Stimulated activated CD8-positive, alpha-beta memory T cell treated with anti-CD3 and anti-CD28 coated beads, Interleukin-7, amount 100 ng/mL, for 48 hours (primary cell): ENCODE data around the gene DNAAF8.

Experiments used
- DNase-seq, 2 donors: peaks; one replicate each; pipeline ENCODE4 v3.0.0-alpha.2; 2020; ENCODE audit warnings: low read depth in 1 of 2; ENCODE audit errors: extremely low read depth in 1 of 2

Gene DNAAF8

DNA sequence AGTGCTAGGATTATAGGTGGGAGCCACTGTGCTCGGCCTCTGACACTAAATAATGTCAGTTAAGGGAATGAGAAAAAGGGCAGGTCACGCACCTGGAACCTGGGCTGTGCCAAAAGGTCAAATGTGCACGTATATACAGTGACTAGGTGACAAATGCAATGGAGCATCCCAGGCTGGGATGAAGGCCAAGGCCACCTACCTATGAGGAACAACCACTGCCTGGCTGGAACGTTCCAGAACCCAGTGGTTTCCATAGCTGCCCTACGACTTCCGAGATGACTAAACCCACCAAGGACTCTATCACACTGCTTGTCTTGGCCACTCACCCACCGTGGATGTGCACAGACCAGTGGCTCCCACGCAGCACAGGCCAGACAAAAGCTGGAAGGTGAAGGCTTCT, 16.6 kb downstream of the DNAAF8 start:
- DNase-seq: no peak

DNA sequence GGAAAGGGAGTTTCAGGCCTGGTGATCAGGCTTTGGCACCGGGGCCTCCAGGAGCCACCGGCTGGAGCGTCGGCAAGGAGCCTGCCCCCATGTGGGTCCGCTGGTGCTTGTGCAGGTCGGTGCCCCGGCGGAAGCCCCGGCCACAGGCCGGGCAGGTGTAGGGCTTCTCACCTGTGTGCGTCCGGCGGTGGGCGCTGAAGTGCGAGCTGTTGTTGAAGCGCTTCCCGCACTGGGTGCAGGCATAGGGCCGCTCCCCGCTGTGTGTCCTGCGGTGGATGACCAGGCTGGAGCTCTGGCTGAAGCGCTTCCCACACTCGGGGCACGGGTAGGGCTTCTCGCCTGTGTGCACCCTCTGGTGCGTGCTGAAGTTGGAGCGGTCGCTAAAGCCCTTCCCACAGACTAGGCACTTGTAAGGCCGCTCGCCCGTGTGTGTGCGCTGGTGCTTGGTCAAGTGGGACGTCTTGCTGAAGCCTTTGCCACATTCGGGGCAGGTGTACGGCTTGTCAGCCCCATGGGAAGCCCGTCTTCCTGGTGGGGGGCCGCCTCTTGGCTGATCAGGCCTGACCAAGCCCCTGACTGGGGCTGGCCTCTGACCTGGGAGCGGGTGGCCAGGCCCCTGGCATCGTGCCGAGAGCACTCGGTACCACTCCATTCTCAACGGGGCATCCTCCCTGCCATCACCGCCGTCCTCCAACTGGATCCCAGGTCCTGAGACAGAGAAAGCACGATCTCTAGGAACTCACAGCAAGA, 18.2 kb downstream of the DNAAF8 start:
- DNase-seq: no peak

DNA sequence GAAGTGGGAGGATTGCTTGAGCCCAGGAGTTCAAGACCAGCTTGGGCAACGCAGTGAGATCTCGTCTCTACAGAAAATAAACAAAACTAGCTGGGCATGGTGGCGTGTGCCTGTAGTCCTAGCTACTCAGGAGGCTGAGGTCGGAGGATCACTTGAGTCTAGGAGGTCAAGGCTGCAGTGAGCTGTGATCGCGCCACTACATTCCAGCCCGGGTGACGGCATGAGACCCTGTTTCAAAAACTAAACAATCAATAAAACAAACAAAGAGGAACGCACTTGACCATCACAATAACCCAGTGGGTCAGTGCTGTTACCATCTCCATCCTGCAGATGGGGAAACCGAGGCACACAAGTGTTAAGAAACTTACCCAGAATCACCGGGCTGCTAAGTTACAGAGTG, 18.9 kb downstream of the DNAAF8 start:
- DNase-seq: no peak

DNA sequence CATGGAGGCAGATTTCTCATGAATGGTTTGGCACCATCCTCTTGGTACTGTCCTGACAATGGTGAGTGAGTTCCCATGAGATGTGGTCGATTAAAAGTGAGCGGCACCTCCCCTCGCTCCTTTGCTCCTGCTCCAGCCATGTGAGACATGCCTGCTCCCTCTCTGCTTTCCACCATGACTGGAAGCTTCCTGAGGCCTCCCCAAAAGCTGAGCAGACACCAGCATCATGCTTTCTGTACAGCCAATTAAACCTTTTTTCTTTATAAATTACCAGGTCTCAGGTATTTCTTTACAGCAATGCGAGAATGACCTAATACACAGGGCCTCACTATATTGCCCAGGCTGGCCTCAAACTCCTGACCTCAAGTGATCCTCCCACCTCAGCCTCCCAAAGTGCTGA, 20.5 kb downstream of the DNAAF8 start:
- DNase-seq: no peak

DNA sequence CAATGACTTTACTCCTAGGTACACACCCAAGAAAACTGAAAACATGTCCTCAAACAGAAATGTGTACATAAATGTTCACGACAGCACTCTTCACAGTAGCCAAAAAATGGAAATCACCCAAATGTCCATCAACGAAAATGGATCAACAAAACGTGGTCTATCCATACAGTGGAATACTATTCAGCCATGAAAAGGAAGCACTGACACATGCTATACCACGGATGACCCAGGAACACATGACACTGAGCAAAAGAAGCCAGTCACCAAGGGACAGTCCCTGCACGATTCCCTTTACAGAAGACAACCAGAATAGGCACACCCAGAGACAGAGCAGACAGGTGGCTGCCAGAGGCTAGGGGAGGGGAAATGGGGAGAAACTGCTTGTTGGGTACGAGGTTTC, 21.4 kb downstream of the DNAAF8 start:
- no peak for DNase-seq

DNA sequence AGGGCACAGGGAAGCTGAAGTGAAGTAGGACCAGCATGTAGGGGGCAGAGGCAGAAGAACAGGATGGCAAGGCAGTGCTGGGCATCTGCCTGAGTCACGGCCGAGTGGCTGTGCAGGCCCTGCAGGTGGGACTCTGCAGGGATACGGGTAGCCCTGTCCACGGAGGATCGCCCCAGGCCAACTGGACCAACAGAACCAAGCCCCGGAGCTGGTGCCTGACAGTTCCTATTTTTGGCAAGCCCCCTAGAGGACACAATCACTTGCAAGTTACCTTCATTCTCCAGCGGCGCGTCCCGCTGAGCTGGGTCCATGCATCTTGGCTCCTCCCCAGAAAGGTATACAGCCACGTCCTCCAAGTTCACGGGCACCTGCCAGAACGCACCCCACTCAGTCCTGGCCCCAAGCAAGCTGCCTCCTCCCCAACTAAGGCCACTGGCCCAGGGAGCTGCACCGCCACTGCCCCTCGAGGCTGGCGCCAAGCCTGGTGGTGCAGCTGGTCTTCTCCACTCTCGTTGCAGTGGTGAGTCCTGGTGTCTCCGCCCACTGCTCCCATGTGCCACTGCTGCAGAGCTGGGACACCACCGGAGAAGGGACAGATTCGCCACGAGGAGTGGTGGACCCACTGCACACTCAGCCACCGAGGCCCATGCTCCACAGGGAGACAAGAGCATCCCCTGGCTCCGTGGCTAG, 26.0 kb downstream of the DNAAF8 start:
- no peak for DNase-seq

DNA sequence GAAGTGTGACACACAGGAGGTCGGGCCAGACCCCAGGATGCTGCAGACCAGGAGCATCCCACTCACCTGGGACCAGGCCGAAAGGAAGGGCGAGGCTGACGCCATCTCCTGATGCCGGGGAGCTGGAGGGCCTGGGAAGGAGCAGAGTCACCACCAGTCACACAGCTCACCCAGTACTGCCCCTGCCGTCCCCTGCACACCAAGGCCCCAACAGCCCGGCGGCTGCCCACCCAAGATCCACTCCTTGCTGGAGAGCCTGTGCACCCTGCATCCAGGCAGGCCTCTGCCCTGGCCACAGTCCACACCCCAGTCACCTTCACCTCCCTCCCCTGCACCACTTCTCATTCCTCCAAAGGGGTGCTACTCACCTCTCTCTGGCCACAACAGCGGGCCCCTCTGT, 27.9 kb downstream of the DNAAF8 start:
- DNase-seq: no peak

DNA sequence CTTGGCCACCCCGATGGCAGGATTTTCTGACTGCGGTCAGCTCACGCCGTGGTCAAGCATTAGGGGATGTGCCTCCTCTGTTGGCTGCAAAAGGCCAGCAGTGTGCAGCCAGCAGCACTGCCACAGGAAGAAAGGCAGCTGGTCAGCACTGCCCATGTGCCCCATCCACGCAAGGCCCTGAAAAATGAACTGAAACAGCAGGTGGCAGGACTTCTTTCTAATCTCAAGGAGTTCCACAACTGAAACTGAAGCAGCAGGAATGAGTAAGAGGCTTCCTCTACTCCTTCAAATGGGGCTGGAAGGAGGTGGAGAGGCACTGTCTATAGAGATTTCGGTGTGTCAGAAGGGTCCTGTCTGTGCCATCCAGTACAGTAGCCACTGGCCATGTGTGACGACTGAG, 29.5 kb downstream of the DNAAF8 start:
- no peak for DNase-seq

DNA sequence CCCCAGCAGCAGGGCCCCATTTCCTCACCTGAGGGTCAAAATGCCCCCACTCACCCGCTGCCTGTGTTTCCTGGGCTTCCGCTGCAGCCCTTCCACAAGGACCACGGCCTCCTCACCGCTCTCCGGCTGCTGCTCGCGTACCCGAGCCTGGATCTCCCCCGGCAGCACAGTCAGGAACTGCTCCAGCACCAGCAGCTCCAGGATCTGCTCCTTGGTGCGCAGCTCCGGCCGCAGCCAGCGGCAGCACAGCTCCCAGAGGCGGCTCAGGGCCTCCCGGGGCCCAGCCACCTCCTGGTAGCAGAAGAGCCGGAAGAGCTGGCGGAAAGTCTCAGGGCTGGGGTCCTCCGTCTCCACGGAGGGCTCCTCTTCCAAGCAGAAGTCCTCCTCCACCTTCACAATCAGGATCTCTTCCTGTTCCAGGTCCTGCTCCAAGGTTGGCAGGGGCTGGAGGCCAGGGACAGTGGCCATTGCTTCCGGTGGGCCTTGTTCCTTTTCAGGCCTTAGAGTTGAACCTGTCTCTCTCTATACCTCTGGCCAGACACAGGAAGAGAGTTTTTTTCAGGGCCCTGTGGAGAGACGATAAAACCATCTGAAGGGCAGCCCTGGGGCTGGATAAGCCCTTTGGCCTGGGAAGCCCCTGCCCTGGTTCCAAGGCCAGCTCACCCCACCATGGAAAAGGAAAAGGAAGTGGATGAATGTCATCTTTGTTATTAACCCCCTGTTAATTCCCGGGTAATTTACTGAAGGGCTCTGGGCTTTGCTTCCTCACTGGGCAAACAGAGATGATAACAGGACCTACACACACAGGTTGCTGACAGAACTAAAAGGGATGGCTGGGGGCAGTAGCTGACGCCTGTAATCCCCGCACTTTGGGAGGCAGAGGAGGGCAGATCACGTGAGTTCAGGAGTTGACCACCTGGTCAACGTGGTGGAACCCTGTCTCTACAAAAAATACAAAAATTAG, 31.5 kb downstream of the DNAAF8 start:
- no peak for DNase-seq

DNA sequence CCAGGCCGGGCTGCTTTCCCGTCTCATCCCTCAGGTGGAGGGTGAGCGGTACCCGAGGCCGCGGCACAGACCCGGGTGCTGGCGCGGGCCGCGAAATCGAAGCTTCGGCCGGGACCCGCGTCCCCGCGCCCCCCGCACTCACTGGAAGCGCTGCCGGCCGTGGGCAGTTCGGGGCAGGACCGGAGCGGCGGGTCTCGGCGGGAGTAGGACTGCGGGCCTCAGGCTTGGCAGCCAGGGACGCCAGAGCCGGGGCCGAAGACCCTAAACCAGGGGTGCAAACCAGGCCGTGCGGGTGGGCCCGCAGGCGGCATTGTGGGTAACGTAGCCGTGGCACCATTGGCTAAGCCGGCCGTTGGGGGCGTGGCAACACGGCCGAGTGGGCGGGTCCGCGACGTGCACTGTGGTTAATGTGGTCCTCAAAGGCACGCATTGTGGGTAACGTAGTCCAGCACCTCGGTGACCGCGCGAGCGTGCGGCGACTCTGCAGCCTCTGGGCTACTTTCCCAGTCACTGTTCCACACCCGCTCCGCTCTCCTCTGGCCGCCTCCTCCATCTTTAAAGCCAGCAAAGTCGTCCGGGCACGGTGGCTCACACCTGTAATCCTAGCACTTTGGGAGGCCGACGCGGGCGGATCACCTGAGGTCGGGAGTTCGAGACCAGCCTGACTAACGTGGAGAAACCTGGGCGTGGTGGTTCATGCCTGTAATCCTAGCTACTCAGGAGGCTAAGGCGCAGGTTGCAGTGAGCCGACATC, 32.7 kb downstream of the DNAAF8 start, which contains the start of gene ZNF500:
Gene ZNF500 (minus strand): TSS at position 288 of the 754 bp plus-strand sequence. CDS start 1,184 bp downstream, outside the sequence.
- peak; percentile 92 to 94 for DNase-seq

DNA sequence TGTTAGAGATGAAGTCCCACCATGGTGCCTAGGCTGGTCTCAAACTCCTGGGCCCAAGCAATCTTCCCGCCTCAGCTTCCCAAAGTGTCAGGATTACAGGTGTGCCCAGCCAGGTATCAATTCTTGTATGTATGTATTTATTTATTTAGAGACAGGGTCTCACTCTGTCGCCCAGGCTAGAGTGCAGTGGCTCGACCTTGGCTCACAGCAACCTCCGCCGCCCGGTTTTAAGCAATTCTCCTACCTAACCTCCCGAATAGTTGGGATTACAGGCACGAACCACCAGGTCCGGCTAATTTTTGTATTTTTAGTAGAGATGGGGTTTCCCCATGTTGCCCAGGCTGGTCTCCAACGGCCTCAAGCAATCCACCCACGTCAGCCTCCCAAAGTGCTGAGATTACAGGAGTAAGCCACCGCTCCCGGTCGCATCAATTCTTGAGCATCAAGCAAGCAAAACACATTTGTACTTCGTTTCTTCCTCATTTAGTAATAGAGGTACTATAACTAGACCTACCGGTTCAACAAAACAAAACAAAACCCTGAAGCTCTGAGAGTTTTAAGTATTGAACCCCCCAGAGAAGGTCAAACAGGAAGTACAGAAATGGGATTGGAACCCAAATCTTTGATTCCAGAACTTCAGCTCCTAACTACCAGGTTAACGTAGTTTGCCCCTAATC, 33.7 kb downstream of the DNAAF8 start:
- DNase-seq: peak in 1 of 2 donors; percentile 18

DNA sequence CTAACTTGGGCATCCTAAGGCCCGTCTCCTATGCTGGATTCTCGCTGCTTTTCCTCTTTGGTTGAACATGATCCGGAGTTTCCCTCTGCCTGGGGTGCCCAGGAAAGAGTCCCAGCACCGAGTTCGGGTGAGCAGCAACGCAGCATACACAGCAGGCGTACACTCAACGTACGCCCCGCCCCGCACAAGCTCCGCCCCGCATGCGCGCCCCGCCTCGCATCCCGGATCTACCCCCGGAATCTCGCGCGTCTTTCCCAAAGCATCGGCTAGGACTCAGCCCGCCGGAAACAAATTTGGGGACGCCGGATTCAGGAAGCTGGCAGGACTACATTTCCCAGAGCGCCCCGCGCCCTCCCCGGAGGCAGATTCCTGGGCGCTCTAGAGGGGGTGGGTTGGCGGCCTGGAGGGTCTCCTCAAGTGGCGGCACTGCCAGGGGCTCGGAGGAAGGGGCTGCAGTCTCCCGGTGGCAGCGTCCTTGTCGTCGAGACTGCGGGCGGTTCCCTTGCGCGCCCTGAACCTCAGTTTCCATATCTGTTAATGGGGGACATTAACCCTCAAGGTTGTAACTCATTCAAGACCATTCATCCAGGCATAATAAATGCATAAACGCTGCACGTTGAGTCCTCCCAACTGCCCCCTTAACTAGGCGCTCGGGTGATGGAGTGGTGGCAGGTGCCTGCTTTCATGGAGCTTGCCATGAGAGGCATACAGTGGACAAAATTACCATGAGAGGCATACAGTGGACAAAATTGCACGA, 34.4 kb downstream of the DNAAF8 start:
- peak; percentile 79 to 89 for DNase-seq

DNA sequence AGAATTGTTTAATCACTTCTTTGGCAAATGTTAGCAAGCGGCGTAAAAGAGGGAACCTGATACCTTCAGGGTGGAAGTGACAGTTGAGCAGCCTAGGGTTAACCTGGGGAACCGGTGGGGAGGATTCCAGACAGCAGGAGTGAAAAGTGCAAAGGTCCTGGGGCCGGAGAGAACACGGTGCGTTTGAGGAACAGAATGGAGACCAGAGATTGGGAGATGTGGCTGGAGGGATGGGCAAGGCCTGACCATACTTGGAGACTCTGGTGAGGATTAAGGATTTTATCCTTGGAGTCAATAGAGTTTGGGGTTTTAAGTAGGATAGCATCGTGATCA, 34.9 kb downstream of the DNAAF8 start:
- no peak for DNase-seq

DNA sequence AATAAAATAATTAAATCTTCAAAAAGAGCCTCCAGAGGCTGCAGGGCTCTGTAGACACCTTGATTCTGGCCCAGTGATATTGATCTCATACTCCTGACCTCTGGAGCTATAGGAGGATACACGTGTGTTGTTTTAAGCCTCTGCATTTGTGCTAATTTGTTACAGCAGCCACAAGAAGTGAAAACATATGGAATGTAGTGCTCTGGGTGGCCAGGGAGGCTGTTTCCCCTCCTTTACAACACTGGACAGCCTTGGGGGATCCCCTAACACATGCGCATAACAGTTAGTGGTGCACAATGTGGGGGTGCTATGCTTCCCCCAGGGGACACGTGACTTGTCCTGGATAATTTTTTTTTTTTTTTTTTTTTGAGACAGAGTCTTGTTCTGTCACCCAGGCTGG, 37.3 kb downstream of the DNAAF8 start:
- DNase-seq: no peak

DNA sequence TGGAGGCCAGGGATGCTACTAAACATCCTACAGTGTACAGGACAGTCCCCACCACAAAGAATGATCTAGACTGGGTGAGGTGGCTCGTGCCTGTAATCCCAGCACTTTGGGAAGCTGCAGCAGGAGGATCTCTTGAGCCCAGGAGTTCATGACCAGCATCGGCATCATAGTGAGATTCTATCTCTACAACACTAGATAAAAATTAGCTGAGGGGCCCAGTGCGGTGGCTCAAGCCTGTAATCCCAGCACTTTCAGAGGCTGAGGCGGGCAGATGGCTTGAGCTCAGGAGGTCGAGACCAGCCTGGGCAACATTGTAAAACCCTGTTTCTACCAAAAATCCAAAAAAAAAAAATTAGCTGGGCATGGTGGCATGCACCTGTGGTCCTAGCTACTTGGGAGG, 38.0 kb downstream of the DNAAF8 start:
- no peak for DNase-seq

DNA sequence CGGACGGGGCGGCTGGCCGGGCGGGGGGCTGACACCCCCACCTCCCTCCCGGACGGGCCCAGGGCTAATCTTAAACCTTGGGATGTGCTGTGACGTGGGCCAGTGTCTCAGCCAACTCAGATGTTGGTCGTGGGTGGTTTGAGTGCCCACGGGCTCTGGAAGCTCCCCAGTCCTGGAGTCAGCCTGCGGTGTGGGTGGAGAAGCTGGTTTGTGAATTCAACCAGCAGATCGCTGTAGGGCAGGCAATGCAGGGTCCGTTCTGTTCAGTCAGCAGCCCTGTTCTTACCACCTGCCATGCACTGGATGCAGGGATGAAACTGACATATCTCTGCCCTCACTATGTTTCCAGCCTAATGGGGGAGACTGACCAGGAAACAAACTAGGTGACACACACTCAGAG, 40.7 kb downstream of the DNAAF8 start:
- no peak for DNase-seq

DNA sequence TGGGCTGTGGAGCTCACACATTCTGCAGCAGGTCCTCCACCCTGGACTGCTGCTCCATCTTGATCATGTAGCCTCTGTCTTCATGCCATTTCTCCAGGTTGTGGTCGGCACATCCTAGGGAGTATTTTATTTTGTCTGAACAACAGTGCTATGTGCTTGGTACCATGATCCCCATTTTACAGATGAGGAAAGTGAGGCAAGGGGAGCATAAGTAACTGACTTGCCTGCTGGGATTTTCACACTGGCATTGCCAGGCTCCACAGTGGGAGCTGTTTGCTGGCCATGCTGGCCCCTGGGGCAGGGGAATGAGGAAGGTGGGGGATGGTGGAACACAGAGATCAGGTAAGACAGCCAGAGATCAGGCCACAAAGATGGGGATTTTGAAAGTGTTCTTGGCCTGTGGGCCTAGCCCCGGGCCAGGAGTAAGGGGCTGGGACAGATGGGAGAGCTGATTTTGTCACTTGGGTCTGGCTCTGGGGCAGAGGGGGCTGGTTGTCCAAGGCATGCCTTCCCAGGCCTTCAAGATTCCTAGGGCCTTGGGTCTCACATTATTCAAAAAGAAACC, 41.9 kb downstream of the DNAAF8 start:
- DNase-seq: no peak

DNA sequence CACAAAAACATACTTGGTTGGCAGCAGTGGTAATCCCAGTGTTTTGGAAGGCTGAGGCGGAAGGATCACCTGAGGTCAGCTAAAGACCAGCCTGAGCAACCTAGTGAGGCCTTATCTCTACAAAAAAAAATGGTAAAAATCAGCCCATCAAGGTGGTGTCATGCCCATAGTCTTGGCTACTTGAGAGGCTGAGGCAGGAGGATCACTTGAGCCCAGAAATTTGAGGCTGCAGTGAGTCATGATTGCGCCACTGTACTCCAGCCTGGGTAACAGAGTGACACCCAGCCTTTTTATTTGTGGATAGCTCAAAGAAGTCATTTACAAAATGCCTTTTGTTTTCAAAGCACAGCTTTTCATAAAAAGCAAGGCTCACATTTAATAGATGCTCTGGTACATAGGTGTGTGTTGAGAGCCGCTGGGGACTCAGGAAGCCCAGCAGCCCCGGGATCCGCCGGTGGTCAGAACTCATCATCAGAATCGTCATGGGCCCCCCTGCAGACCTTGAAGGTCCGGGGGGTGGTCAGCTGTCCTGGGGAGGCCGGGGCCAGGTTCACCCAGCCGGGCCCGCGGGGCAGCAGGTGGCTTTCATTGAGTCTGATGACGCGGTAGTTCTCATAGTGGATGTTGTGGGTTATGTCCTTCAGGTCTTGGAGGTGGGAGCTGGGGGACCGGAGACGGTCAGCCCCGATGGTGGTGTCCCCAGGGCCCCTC, 43.2 kb downstream of the DNAAF8 start:
- no peak for DNase-seq

DNA sequence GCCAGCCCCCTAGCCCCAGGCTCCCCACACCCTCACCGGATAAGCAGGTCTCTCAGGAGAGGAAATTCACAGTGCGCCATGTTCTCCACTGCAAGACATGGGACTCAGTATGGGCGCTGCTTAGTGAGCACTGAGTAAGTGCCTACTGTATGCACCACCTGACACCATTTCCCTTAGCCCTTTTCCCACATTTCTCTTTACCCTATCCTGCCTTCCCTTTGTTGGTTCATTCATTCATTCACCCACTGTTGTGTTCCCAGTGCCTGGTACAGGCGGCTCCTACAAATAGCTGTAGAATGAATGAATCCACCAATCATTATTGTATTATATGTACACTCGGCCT, 43.7 kb downstream of the DNAAF8 start:
- DNase-seq: no peak
